ENCODE data around the gene PRDX2.

GRCh38 chr19:12792051-12792852 is 9.3 kb downstream of the PRDX2 start:
- TF ChIP-seq, protein P1, sequence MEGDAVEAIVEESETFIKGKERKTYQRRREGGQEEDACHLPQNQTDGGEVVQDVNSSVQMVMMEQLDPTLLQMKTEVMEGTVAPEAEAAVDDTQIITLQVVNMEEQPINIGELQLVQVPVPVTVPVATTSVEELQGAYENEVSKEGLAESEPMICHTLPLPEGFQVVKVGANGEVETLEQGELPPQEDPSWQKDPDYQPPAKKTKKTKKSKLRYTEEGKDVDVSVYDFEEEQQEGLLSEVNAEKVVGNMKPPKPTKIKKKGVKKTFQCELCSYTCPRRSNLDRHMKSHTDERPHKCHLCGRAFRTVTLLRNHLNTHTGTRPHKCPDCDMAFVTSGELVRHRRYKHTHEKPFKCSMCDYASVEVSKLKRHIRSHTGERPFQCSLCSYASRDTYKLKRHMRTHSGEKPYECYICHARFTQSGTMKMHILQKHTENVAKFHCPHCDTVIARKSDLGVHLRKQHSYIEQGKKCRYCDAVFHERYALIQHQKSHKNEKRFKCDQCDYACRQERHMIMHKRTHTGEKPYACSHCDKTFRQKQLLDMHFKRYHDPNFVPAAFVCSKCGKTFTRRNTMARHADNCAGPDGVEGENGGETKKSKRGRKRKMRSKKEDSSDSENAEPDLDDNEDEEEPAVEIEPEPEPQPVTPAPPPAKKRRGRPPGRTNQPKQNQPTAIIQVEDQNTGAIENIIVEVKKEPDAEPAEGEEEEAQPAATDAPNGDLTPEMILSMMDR (conservative IDR thresholded peaks at IDR 0.05; ENCODE audit: low read length) = no peak
- no peak for TF ChIP-seq EZH2phosphoT487 (IDR thresholded peaks at IDR 0.05; ENCODE audit: borderline replicate concordance, low read depth, low read length)
